ENCODE measurements around the gene RASGEF1B.

DNA sequence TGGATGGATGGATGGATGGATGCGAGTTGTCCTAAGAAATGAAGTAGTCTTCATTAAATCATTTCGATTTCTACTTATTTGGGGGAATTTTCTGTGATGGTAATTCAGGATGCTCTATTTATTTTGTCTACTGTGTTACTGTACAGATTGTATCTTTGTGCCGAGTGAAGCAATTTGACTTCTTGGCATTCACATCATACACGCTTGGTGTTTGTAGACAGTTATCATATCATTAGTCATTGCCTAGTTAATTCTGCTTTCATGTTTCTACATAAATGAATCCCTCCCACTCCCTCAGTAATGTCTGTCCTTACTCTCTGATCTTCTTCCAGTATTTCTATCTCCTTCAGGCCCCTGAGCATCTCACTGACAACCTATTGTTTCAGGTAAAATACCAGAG is 64.0 kb downstream of the RASGEF1B start:
- TF ChIP-seq, protein P1, sequence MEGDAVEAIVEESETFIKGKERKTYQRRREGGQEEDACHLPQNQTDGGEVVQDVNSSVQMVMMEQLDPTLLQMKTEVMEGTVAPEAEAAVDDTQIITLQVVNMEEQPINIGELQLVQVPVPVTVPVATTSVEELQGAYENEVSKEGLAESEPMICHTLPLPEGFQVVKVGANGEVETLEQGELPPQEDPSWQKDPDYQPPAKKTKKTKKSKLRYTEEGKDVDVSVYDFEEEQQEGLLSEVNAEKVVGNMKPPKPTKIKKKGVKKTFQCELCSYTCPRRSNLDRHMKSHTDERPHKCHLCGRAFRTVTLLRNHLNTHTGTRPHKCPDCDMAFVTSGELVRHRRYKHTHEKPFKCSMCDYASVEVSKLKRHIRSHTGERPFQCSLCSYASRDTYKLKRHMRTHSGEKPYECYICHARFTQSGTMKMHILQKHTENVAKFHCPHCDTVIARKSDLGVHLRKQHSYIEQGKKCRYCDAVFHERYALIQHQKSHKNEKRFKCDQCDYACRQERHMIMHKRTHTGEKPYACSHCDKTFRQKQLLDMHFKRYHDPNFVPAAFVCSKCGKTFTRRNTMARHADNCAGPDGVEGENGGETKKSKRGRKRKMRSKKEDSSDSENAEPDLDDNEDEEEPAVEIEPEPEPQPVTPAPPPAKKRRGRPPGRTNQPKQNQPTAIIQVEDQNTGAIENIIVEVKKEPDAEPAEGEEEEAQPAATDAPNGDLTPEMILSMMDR (IDR thresholded peaks at IDR 0.05), result no peak
- TF ChIP-seq POLR2A (IDR thresholded peaks at IDR 0.05) (no peak), POLR2AphosphoS5 (IDR thresholded peaks at IDR 0.05) (no peak)

All from transverse colon (tissue), 4 donors.